ENCODE data around the gene SARDH. TPM values are rescaled to one million over a fixed set of nuclear protein-coding genes. Genes with fewer than 3 reads are reported as not detected.
A peak's percentile ranks its signal among the peaks of the same experiment; 100 is the strongest.

The SARDH gene
- total RNA-seq, 1 donor from 2014 or later: 1.3 TPM

- H3K4me3 ChIP-seq: no peak overlapping the region
- no peak overlapping the region for H3K27ac ChIP-seq
- H3K4me1 ChIP-seq: no peaks in the 10 kb centered on the region
- DNase-seq (ENCODE audit: low spot score in 2 of 2): peak in 1 of 2 donors; percentile 51
- no peaks in the 10 kb centered on the region for H3K36me3 ChIP-seq
- H3K27me3 ChIP-seq: no peaks in the 10 kb centered on the region
- intact Hi-C loops (cut with DNase I): no loop called here
- H3K9me3 ChIP-seq: no peaks in the 10 kb centered on the region
- TF ChIP-seq CTCF (IDR thresholded peaks at IDR 0.05): no peak
Observed at GRCh38 chr9:133731876-133732638, 6.1 kb downstream of the SARDH start.

GRCh38 chr9:133730994-133731715 is 7.0 kb downstream of the SARDH start:
- intact Hi-C loops (cut with DNase I): no loop called here
- no peaks in the 10 kb centered on the region for H3K9me3 ChIP-seq
- DNase-seq (ENCODE audit: low spot score in 2 of 2): peak in 1 of 2 donors; percentile 58
- no peak overlapping the region for H3K27ac ChIP-seq
- H3K4me3 ChIP-seq: no peak overlapping the region
- no peaks in the 10 kb centered on the region for H3K27me3 ChIP-seq
- H3K4me1 ChIP-seq: no peaks in the 10 kb centered on the region
- TF ChIP-seq CTCF (IDR thresholded peaks at IDR 0.05): no peak
- no peaks in the 10 kb centered on the region for H3K36me3 ChIP-seq

DNA sequence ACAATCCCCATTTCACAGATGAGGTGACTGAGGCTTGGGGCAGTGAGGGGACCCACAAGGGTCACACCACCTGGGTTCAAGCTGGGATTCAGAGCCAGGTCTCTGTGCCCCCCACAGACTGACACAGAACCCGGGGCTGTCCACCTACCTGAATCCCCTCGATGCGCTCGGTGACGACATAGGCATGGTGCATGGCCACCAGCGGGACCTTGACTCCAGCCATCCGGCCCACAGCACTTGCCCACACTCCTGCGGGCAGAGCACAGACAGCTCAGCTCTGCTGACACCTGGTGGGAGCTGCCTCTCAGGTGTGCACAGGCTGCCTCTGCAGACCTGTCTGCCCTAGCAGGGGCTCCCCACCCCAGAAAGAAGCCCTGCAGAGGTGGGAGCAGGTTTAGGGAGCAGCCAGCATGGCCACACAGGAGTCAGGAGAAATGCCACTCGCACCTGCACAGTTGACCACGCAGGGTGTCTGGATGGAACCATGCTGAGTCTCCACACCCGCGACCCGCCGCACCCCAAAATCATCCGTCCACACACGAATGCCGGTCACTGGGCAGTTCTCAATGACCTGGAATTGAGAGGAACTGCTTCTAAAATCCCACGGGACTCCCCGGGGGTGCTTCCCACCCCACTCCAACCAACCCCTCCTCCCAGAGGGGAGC is 8.4 kb downstream of the SARDH start:
- peak in 1 of 2 donors; percentile 47 for DNase-seq (ENCODE audit: low spot score in 2 of 2)
- Histone ChIP-seq H3K4me1 (no peaks in the 10 kb centered on the region), H3K27ac (no peak overlapping the region), H3K9me3 (no peaks in the 10 kb centered on the region), H3K27me3 (no peaks in the 10 kb centered on the region), H3K36me3 (no peaks in the 10 kb centered on the region), H3K4me3 (no peak overlapping the region)
- intact Hi-C loops (cut with DNase I): loop anchor here (5.0 kb wide), 1 partner anchor 322 kb away; no protein-coding TSS in a partner anchor
- TF ChIP-seq CTCF (IDR thresholded peaks at IDR 0.05): no peak

GRCh38 chr9:133728856-133729616 is 9.1 kb downstream of the SARDH start:
- Histone ChIP-seq H3K36me3 (no peaks in the 10 kb centered on the region), H3K4me1 (no peaks in the 10 kb centered on the region), H3K27ac (no peak overlapping the region), H3K4me3 (no peak overlapping the region), H3K9me3 (no peaks in the 10 kb centered on the region), H3K27me3 (no peaks in the 10 kb centered on the region)
- TF ChIP-seq CTCF (IDR thresholded peaks at IDR 0.05): no peak
- intact Hi-C loops (cut with DNase I): loop anchor here (5.0 kb wide), 1 partner anchor 322 kb away; no protein-coding TSS in a partner anchor
- DNase-seq (ENCODE audit: low spot score in 2 of 2): peak in 1 of 2 donors; percentile 27

GRCh38 chr9:133727876-133728441 is 10.2 kb downstream of the SARDH start:
- peak in 1 of 2 donors; percentile 53 for DNase-seq (ENCODE audit: low spot score in 2 of 2)
- H3K4me1 ChIP-seq: no peaks in the 10 kb centered on the region
- H3K4me3 ChIP-seq: no peak overlapping the region
- intact Hi-C loops (cut with DNase I): loop anchor here (2.0 to 5.0 kb wide), 2 partner anchors 195 to 321 kb away; no protein-coding TSS in a partner anchor
- no peaks in the 10 kb centered on the region for H3K36me3 ChIP-seq
- no peak for TF ChIP-seq CTCF (IDR thresholded peaks at IDR 0.05)
- no peaks in the 10 kb centered on the region for H3K9me3 ChIP-seq
- H3K27me3 ChIP-seq: no peaks in the 10 kb centered on the region
- H3K27ac ChIP-seq: no peak overlapping the region

Data from ascending aorta (tissue), 2 donors.